Measurements from ENCODE around the gene LPP.

LPP gene

GRCh38 chr3:188279502-188280335 lies 125.8 kb downstream of the LPP start:
- DNase-seq, result no peak

- no peak for DNase-seq
Measured at GRCh38 chr3:188280627-188281026, 126.7 kb downstream of the LPP start.

GRCh38 chr3:188282871-188283270 lies 128.9 kb downstream of the LPP start:
- DNase-seq, result no peak

- DNase-seq, result no peak
Measured at GRCh38 chr3:188283347-188283746, 129.4 kb downstream of the LPP start.

GRCh38 chr3:188284455-188285212 lies 130.7 kb downstream of the LPP start:
- DNase-seq, result no peak

- DNase-seq, result no peak
Measured at GRCh38 chr3:188286087-188286513, 132.1 kb downstream of the LPP start.

- DNase-seq, result no peak
Measured at GRCh38 chr3:188287339-188287738, 133.4 kb downstream of the LPP start.

- no peak for DNase-seq
Measured at GRCh38 chr3:188287762-188288505, 134.0 kb downstream of the LPP start.

GRCh38 chr3:188292251-188292650 lies 138.3 kb downstream of the LPP start:
- DNase-seq, result no peak

- DNase-seq, result no peak
Measured at GRCh38 chr3:188292827-188293226, 138.9 kb downstream of the LPP start.

GRCh38 chr3:188294113-188294512 lies 140.2 kb downstream of the LPP start:
- no peak for DNase-seq

- peak; percentile 80 for DNase-seq
Measured at GRCh38 chr3:188294823-188295487, 141.0 kb downstream of the LPP start.

- no peak for DNase-seq
Measured at GRCh38 chr3:188295876-188296275, 141.9 kb downstream of the LPP start.

GRCh38 chr3:188296761-188297612 lies 143.0 kb downstream of the LPP start:
- DNase-seq, result no peak

- DNase-seq, result no peak
Measured at GRCh38 chr3:188298585-188298984, 144.6 kb downstream of the LPP start.

GRCh38 chr3:188299068-188299467 lies 145.1 kb downstream of the LPP start:
- no peak for DNase-seq

- DNase-seq, result no peak
Measured at GRCh38 chr3:188299708-188300107, 145.8 kb downstream of the LPP start.

GRCh38 chr3:188301147-188301546 lies 147.2 kb downstream of the LPP start:
- DNase-seq, result no peak

- no peak for DNase-seq
Measured at GRCh38 chr3:188303286-188303799, 149.4 kb downstream of the LPP start.

- no peak for DNase-seq
Measured at GRCh38 chr3:188303823-188304222, 149.9 kb downstream of the LPP start.

GRCh38 chr3:188304501-188304900 lies 150.5 kb downstream of the LPP start:
- no peak for DNase-seq

- DNase-seq, result no peak
Measured at GRCh38 chr3:188305220-188305619, 151.3 kb downstream of the LPP start.
